Femur (tissue), 1 donor: ENCODE measurements around the gene HERC2.
"Not testable (repeated sequence)": the region's sequence is repeated elsewhere in the genome, so short reads cannot be mapped to it uniquely, and the experiment has no call there.

Experiments
- DNase-seq: peaks from one replicate; pipeline ENCODE4 v3.0.0-alpha.2; 2017

HERC2 gene

DNA sequence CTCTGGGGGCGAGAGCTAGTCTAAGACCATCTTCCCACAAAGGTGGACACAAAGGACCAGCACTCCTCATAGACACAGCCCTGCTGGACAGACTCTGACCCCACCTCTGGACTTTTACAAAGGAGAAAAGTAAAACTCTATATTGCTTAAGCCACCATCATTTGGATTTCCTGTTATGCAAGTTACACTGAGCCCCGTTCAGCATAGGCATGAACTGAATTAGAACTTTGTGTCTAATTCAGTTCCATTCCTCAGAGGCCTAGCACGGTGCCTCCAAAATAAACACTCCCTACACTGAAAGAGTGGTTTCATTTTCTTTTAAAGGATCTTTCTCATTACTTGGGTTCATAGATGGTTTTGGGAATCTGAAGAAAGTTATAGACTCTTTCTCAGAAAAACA is 143.7 kb downstream of the HERC2 start:
- DNase-seq, result no peak

DNA sequence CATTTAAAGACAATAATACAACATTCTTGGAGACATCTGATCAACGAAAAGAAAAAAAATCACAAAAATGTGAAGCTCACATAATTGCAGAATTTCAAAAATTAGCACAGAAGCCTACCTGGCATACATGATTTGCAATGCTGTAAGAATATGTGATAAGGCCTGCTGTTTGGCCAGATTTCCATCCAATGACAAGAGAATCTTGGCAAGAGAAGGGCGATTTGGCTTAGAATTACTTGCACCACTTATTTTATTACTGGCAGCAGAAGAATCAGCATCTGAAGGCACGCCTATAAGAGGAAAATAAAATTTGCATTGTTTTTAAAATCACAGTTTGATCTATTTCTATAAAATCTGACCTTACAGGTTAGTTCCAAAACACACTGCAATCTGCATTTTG is 152.6 kb downstream of the HERC2 start:
- DNase-seq, result no peak

DNA sequence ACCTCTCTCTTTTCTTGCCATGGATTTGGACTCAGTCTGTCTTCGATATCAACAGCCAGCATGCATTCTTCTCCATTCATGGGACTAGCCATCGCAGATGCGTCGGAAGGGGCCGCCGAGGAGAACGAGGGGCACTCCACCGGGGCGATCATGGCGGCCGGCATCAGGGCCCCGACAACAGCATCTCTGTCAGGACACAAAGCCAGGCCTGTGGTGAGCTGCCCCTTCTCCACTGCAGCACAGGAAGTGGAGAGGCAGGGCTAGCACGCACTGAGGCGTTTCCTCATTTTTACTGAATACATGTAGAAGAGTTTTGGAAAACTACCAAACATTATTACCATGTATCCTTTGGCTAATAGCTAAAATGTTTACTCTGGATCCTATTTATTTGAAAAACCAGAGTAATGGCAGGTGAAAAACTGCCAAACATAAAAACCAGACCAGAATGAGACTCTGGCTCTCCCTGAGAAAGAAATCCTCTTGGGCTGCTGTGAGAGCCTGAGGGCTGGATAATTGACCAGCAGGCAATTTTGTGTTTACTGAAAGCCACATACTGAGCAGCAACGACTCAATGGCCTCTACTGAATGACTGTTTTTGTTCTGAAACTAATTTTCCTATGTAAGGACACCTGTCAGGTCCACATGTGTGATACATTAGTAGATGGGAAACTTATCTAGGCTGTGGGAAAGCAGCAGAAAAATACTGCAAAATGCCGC is 153.4 kb downstream of the HERC2 start:
- not testable (repeated sequence) for DNase-seq

DNA sequence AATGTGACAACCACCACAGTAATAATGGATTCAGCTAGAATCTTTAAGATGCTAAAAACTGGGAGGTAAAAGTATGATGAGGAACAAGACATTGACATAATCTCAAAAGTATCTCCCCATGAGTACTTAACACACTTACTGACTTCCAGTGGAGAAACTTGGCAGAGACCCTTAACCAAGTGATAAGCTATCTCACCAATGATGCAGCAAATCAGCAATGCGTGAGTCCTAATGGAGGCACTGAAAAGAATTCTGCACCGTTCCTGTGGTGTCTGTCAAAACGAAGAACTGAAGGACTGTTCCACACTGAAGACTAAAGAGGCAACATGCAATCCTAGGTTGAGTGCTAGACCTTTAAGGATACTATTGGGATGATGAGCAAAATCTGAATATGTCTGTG is 154.9 kb downstream of the HERC2 start:
- DNase-seq, result no peak

DNA sequence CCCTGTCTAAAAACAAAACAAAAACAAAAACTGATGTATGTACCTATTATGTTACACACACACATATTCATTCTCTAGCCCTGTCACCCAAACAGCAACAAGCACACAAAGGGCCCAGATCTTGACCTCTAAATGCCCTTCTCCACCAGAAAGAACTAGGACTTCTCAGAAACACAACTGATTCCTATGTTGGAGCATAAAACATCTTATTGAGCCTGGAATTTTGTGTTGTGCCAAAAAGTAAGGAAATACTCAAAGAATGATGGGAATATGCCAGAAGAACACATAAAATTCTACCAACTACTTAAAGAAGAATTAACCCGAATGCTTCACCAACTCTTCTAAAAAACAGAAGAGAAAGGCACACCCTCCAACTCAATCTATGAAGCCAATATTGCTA is 156.2 kb downstream of the HERC2 start:
- DNase-seq, result no peak

DNA sequence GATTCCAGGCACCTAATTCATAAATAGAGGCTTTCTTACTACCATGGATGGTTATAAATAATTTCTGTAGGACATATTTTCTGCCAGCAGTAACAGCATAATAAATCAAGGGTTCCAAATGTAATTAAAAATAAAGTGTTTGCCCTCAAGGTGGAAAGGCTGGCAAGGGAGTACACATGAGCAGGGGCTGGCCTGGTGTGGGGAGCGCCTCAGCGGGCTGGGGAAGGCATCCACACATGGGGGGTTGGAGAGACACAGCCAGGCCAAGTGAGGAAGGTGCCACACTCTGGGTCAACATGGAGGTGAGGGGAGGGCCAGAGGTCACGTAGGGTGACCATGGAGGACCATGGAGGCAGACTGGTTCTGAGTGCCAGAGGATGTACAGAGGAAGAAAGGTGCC is 157.1 kb downstream of the HERC2 start:
- no peak for DNase-seq

DNA sequence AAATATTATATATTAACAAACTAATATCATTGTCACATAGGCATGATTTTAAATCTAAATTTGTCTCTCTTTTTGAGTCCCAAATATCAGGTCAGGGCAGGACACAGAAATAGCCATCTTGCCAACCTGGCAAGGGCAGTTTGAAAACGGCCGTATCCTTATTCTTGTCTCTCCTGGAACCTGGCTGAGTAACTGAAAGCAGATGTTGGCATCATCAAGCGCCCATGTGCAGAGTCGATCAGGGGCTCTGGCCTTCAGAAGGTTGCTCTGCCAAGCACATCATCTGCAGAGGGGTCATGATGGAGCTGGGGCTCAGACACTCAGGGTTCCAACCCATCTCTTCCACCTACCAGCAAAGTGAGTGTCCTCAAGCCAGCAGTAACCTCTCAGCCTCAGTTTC is 167.7 kb downstream of the HERC2 start:
- DNase-seq, result no peak

DNA sequence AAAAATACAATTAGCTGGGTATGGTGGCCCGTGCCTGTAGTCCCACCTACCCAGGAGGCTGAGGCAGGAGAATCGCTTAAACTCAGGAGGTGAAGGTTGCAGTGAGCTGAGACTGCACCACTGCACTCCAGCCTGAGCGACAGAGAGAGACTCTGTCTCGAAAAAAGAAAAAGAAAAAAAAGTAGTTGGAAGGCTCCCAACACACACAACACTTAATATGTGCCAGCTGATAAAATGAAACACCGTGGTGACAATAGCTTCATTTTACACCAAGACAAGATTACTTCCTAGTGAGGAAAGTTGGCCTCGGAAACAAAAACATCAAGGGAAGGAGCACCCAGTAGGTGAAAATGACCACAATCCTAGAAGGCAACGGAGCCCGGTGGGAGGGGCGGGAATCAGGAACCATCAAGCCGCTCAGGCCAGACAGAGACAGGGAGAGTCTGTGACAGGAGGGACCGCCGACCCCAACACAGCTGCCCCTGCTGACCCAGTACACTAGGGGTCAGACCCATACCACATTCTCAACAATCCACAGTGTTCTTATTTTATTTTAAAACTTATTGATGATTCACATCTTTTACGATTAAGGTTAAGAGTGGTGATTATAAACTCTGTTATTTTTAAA is 168.4 kb downstream of the HERC2 start:
- no peak for DNase-seq

DNA sequence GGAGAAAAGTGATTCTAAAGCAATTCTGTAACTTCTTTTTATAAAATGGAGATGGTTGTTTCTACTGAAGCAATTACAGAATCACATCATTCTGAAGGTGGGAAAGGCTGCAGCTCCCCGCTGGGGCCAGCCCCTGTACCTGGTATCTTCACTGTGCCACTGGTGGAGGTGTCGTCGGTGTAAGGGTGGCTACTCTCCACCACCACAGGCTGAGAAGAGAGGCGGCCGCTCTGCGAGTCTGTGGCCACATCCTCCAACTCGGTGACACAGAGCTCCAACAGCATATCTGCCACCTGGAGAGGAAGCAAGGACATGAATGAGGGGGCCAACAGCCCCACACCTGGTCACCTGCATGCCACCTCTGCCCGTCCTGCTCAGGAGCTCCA is 169.4 kb downstream of the HERC2 start:
- DNase-seq, result not testable (repeated sequence)

DNA sequence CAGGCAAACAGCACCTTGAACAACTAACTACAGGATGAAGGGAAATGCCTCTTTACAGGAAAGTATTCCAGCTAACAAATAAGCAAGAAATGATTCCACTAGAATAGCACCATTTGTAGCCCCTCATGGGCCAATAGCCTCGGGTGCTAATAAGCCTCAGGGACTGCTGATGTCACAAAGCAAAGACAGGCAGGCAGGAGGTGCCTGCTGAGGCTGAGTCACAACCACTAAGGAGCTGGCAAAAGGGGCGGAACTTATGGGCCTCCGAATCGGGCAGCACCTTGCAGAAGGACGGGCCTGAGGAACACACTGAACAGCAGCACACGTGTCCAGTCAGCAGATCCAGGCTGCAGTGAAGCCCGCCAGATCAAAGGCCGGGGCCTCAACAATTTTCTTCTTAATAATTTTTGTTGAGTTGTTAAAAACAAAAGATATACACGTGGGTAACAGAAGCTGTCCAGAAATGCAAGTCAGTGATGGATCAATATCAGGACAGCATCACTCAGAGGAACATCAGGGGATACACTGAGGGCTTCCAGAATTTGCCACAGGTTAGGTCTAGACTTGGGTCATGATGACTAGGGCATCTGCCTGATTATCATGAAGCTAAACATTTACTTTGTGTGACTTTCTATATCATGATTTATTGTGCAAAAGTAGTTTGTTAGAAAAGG is 170.0 kb downstream of the HERC2 start:
- not testable (repeated sequence) for DNase-seq

DNA sequence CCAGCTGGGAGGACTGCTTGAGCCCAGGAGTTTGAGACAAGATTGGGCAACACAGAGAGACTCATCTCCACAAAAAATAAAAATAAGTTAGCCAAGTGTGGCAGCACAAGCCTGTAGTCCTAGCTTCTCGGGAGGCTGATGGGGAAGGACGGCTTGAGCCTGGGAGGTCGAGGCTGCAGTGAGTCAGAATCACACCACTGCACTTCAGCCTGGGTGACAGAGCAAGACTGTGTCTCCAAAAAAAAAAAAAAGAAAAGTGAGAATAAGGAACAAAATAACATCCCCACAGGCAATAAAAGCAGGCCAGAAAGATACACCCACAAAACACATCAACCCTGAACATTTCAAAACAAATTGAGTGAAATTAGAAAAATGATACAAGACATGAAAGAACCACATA is 174.2 kb downstream of the HERC2 start:
- no peak for DNase-seq

DNA sequence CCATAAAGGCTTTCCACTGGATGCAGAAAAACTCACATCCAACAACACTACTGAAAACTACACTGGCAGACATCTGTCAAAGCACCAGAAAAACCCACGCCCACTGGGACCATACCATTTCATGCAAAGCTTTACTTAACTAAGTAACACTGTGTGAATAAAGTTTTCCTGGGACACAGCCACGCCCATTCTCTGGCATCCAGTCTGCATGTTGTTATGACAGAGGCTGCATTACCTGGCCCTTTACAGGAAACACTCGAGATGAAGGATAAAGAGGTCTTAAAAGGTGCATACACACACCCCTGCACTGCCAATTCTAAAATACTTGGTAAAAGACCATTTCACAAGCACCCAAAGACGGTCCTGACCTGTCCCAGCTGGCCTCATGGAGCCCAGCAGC is 176.6 kb downstream of the HERC2 start:
- not testable (repeated sequence) for DNase-seq

DNA sequence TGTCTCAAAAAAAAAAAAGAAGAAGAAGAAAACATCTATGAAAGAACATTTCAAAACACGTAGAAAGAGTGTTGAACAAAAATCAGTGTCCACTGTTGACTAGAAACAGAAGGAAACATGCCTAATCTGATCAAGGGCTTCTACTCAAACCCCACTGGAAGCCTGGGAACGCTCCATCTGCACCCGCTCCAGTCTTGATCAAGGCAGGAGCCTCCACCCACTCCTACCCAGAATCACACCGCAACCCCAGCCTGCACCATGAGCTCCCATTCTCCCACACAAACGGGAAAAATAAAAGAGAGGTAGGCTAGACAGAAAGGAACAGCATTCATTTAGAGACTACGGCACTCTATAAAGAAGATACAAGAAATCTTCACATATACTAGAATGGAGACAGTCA is 181.9 kb downstream of the HERC2 start:
- no peak for DNase-seq

DNA sequence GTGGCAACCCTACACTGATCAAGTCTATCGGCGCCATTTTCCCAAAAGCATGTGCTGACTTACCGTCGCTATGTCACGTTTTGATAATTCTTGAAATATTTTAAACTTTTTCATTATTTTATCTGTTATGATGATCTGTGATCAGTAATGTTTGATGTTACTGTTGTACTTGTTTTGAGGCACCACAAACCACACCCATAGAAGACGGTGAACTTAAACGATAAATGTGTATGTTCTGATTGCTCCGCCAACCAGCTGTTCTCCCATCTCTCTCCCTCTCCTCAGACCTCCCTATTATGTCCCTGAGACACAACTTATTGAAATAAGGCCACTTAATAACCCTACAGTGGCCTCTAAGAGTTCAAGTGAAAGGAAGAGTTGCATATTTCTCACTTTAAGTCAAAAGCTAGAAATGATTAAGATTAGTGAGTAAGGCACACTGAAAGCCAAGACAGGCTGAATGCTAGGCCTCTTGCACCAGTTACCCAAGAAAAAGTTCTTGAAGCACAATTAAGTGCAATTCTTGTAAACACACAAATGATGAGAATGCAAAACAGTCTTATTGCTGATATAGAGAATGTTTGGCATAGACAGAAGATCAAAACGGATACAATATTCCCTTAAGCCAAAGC is 184.5 kb downstream of the HERC2 start:
- DNase-seq, result not testable (repeated sequence)

DNA sequence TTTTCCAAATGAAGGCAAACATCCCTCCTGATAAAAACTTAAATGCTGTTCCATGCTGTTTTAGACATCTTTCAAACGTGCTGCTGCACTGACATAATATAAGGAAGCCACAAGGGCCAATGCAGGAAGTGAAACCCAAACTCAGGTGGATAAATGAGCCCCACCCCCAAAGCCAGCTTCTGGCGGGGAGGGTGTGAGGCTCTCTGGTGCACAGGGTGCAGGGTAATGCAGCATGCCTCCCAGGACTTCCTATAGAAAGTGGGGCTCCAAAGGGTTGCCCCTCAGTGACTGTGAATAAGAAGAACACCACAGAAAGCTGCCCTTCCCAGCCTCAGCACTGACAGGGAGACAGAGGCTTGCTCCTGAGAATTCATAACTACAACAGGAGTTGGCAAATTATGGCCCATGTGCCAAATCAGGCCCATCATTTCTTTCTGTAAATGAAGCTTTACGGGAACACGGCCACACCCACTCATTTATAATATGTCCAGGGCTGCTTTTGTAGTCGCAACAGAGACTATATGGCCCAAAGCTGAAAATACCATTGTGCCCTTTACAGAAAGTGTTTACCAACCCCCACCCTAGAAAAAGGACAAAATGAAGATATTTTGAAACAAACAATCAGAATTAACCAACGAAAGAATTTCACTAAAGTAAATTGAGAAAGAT is 185.6 kb downstream of the HERC2 start:
- DNase-seq, result not testable (repeated sequence)

DNA sequence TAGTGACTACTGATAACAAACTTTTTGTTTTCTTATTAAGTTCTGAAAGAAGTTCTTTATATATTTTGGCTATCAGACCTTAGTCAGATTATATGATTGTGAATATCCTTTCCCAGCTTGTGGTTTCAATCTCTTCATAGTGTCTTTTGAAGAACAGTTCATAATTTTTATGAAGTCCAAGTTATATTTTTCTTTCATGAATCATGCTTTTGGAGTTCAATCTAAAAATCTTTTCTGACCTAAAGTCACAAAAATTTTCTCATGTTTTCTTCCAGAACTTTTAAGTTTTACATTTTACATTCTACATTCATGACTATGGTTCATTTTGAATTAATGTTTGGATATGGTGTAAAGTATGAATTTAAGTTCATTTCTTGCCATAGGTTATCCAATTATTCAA is 188.7 kb downstream of the HERC2 start:
- no peak for DNase-seq

DNA sequence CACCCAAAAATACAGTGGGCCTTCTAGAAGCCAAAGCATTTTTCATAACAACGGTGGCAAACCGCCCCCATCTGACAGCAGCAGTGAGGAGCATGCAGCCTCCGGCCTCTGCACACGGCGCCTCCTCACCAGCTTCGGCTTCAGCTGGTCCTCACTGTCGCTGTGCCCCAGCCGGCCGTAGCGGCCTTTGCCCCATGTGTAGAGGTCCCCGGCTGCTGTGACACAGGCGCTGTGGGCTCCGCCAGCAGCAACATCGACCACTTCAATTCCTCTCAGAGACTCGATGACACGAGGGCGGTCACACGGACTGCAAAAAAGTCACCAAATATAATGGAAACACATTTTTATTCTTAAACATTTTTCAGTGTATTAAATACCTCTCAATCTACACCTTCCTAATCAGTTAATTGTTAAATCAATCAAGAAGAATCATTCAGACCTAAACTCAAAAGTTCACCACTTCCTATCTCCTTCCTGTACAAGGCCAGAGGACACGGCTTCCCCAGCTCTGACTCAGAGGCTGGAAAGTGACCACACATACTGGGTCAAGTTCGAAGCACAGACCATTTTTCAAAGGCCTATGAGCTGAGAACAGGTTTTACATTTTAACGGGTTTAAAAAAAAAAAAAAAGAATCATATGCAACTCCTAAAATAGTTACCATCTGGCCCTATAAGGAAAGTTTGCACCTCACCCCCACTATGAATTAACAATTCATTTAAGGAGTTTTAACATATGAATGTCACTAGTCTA is 189.3 kb downstream of the HERC2 start:
- no peak for DNase-seq

DNA sequence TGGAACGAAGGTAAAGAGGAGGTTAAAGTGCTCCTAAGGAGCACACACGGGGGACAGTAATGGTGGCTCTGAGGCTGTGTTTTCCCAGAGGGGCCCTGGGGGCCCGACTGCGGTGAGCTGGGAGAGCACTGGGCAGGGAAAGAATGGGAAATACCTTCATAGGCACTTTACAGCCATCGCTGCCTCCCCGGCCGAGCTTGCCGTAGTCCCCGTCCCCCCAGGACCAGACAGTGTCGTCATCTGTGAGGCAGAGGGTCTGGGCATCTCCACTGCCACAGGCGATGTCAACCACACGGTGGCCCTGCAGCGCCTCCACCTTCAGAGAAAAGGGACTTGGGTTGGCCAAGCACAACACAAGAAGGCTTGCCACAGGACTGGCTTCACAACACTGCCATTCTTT is 190.0 kb downstream of the HERC2 start:
- DNase-seq, result no peak

DNA sequence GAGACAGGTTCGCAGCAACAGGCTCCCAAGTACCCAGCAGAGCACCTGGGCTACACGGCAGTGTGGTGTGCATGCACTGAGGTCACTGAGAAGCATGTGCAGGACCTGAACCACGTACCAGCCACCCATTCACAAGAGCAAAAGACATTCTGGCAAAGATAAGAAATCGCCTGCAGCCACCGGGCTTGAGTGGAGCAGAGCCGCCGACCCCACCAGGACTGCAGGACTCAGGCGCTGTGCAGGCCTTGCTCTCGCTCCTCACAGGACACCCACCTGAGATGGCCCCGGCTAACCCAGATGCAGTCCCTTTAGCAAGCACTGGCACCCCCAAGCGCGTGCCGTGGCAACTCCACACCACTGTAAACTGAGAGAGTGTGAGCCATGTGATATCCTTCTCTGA is 190.6 kb downstream of the HERC2 start:
- DNase-seq, result no peak

DNA sequence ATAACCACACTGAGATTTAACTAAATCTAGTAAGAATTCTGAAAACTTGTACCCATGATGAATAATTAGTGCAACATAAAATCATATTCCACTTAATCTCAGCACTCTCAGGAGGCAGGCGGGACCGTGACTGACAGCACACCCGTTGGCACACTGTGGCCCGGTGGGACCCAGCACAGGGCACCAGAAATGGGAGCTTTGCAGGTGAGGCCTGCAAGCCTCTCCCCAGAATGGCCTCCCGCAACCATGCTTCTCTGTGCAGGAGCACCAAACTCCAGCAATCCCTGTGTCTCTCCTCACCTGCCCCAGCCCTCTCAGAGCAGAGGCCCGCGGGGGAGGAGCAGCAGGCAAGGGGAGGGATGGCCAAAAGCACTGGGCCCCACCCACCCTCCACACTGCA is 191.3 kb downstream of the HERC2 start:
- no peak for DNase-seq

DNA sequence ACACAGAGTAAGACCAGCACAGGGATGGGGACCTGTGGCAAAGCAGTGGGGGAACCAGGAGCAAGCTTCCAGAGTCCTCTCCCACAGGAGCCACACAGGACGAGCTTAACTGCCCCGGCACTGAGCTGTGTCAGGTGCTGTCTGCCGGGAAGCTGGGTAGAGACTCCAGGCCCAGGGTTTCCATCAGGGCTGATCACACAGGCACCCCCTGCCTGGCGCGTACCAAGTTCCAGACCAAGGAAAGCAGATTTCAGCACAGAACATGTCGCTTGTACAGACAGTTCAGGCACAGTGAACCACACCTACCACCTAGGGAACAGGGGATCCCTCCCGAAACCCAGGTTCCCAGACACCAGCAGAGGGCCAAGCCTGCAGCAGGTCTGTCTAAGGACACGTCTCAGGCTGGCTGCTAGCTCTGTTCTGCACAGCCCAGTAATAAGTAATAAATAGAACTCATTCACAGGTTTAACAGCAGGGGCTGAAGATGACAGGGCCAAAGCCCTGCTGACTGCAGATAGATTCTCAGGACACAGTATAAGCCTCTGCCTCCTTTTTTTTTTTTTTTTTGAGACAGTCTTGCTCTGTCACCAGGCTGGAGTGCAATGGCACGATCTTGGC is 192.6 kb downstream of the HERC2 start:
- no peak for DNase-seq

DNA sequence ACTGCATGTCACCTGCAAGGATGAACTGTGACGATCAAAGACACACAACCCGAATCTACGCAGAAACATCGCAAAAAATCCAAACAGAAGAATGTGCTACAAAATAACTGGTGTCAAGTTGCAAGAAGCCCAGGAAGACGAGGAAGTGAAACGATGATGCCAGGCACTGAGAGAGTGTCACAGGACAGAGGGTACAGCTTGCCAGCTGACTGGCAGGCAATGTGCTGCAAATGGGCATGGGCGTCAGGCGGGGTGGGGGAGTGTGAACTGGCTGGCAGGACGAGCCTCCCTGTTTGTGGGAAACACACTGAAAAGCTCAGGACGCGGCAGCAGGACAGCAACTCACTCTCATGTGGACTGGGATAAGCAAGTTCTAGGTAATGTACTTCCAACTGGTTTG is 193.9 kb downstream of the HERC2 start:
- no peak for DNase-seq
